ENCODE data around the gene RPL27.
A peak's percentile ranks its signal among the peaks of the same experiment; 100 is the strongest.

RPL27 gene

DNA sequence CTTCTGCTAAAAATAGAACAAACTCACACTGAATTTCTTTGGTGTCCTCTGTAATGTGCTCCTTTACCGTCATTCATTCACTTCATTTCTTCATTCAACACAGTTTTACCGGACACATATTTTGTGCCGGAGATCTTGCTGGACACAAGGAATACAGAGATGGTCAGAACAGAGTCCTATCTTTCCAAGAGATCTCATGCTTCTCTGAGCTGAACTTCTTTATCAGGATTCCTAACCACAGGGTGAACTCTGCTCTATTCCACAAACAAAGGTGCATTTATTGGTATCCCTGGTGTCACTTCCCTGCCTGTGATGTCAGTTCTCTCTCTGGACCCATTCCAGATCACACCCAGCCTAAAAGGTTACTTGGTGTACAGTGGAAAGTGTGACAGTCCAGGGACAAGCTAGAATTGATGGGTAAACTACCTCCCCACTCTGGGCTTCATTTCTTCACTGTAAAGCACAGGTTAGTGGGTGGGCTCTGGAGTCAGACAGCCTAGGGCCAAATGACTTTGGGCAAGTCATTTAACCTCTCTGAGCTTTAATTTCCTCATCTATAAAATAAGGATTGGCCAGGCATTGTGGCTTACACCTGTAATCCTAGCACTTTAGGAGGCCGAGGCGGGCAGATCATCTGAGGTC lies 12.6 kb downstream of the RPL27 start:
- no peaks in the 10 kb centered on the region for H3K27me3 ChIP-seq (ENCODE audit: low read depth)
- H3K9me3 ChIP-seq = no peaks in the 10 kb centered on the region
- H3K4me1 ChIP-seq = peaks cover 6% of the 10 kb centered on the region; the same call in 1 of the 2 replicates
- no peak overlapping the region for H3K4me3 ChIP-seq
- peaks cover 9% of the 10 kb centered on the region for H3K36me3 ChIP-seq (replicated peaks)
- DNase-seq (ENCODE audit: low spot score in 2 of 2) = no peak
- in situ Hi-C loops (cut with MboI; ENCODE audit: low sequenced_read_pairs) = no loop called here

DNA sequence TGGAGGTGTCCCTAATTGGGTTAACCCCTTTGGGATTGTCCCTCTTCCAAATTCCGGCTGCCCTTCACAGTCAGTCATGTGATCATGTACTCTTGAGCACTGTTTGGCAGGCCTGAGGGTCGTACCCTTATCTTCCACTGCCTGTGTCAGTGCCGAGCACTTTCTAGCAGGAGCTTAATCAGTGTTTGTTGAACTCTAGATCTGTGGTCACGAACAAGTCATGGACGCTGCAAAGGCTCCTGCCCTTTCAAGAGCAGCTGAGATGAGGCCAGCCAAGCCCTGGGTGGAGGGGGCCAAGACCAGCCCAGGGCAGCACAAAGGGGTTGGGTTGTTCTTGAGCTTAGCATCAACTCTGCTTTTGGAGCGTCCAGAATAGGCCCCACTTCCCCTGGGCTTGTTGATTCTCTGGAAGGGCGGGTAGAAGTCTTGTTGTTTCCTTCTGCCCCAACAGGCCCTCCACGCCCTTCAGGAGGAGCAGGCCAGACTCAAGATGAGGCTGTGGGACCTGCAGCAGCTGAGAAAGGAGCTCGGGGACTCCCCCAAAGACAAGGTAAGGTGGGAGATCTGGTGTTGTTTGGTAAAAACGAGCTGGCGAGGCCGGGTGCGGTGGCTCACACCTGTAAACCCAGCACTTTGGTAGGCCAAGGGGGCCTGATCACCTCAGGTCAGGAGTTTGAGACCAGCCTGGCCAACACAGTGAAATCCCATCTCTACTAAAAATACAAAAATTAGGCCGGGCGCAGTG lies 13.7 kb downstream of the RPL27 start:
- Histone ChIP-seq H3K9me3 (no peaks in the 10 kb centered on the region), H3K36me3 (replicated peaks) (peaks cover 13% of the 10 kb centered on the region), H3K4me3 (no peak overlapping the region), H3K4me1 (peaks cover 1% of the 10 kb centered on the region; the same call in 1 of the 2 replicates), H3K27me3 (ENCODE audit: low read depth) (no peaks in the 10 kb centered on the region)
- in situ Hi-C loops (cut with MboI; ENCODE audit: low sequenced_read_pairs) = no loop called here
- DNase-seq (ENCODE audit: low spot score in 2 of 2) = no peak

DNA sequence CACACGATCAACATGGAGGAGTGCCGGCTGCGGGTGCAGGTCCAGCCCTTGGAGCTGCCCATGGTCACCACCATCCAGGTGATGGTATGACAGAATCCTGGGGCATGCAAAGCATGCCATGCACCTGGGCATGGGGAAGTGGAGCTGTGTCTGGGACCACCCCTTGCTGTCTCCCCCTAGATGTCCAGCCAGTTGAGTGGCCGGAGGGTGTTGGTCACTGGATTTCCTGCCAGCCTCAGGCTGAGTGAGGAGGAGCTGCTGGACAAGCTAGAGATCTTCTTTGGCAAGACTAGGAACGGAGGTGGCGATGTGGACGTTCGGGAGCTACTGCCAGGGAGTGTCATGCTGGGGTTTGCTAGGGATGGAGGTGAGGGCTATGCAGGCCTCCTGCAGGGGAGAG lies 15.1 kb downstream of the RPL27 start:
- no peaks in the 10 kb centered on the region; the same call in 1 of the 2 replicates for H3K4me1 ChIP-seq
- no peak for DNase-seq (ENCODE audit: low spot score in 2 of 2)
- H3K27me3 ChIP-seq (ENCODE audit: low read depth) = no peaks in the 10 kb centered on the region
- peaks cover 21% of the 10 kb centered on the region for H3K36me3 ChIP-seq (replicated peaks)
- H3K9me3 ChIP-seq = no peaks in the 10 kb centered on the region
- H3K4me3 ChIP-seq = no peak overlapping the region
- in situ Hi-C loops (cut with MboI; ENCODE audit: low sequenced_read_pairs) = no loop called here

GRCh38 chr17:43014020-43014648 lies 15.9 kb downstream of the RPL27 start:
- H3K4me3 ChIP-seq = no peak overlapping the region
- no peaks in the 10 kb centered on the region for H3K9me3 ChIP-seq
- DNase-seq (ENCODE audit: low spot score in 2 of 2) = no peak
- peaks cover 23% of the 10 kb centered on the region for H3K36me3 ChIP-seq (replicated peaks)
- in situ Hi-C loops (cut with MboI; ENCODE audit: low sequenced_read_pairs) = no loop called here
- no peaks in the 10 kb centered on the region; the same call in 1 of the 2 replicates for H3K4me1 ChIP-seq
- no peaks in the 10 kb centered on the region for H3K27me3 ChIP-seq (ENCODE audit: low read depth)

DNA sequence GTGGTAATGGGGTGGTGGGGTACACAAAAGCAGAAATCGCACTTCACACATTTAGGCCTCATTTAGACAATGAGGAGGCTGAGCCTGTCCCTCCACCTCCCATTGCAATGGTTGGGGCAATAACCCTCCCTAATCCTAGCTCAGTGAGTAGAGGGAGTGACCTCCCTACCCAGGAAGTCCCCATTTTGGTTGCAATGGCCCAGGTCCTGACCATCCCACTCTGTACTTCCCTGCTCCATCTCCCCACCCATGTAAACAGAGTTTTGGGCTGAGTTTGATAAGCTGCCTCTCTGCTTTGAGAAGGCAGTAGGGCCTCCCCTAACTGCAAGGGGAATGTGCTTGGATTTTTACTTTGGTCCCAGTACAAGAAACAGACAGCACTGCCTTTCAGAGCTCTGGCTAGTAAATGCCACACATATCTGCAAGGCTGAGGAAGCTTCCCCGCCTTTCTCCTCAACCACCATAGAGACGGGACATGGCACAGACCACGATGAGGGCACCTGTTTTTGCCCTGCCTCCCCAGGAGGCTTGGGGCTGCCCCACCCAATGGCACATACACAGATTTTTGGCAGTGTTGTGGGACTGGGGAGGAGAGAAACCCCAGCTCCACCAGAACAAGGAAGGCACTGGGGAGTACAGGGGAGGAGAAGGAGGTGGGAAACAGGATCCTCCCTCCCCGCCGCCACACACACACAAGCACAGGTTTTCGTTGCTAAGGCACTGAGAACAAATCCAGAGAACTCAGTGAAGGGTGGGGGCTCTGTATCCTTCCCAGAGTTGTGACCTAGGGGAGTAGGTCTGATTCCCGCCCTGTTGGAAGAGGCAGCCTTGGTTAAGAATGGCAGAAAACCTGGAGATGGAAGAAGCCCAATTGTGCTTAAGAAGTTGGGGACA lies 16.7 kb downstream of the RPL27 start:
- in situ Hi-C loops (cut with MboI; ENCODE audit: low sequenced_read_pairs) = no loop called here
- Histone ChIP-seq H3K4me1 (no peaks in the 10 kb centered on the region; the same call in none of the 2 replicates), H3K36me3 (replicated peaks) (peaks cover 23% of the 10 kb centered on the region), H3K27me3 (ENCODE audit: low read depth) (no peaks in the 10 kb centered on the region), H3K4me3 (no peak overlapping the region), H3K9me3 (no peaks in the 10 kb centered on the region)
- no peak for DNase-seq (ENCODE audit: low spot score in 2 of 2)

- Histone ChIP-seq H3K9me3 (no peaks in the 10 kb centered on the region), H3K4me3 (no peak overlapping the region), H3K36me3 (replicated peaks) (peaks cover 23% of the 10 kb centered on the region), H3K27me3 (ENCODE audit: low read depth) (no peaks in the 10 kb centered on the region), H3K4me1 (no peaks in the 10 kb centered on the region; the same call in none of the 2 replicates)
- DNase-seq (ENCODE audit: low spot score in 2 of 2) = no peak
- in situ Hi-C loops (cut with MboI; ENCODE audit: low sequenced_read_pairs) = no loop called here
Measured at GRCh38 chr17:43015579-43015978, 17.4 kb downstream of the RPL27 start.

- peaks cover 2% of the 10 kb centered on the region for H3K4me1 ChIP-seq
- in situ Hi-C loops (cut with MboI; ENCODE audit: low sequenced_read_pairs) = no loop called here
- H3K9me3 ChIP-seq = no peaks in the 10 kb centered on the region
- H3K4me3 ChIP-seq = no peak overlapping the region
- H3K27me3 ChIP-seq (ENCODE audit: low read depth) = no peaks in the 10 kb centered on the region
- no peak for DNase-seq (ENCODE audit: low spot score in 2 of 2)
- H3K36me3 ChIP-seq (replicated peaks) = peaks cover 23% of the 10 kb centered on the region
Measured at GRCh38 chr17:43016216-43016615, 18.0 kb downstream of the RPL27 start.

DNA sequence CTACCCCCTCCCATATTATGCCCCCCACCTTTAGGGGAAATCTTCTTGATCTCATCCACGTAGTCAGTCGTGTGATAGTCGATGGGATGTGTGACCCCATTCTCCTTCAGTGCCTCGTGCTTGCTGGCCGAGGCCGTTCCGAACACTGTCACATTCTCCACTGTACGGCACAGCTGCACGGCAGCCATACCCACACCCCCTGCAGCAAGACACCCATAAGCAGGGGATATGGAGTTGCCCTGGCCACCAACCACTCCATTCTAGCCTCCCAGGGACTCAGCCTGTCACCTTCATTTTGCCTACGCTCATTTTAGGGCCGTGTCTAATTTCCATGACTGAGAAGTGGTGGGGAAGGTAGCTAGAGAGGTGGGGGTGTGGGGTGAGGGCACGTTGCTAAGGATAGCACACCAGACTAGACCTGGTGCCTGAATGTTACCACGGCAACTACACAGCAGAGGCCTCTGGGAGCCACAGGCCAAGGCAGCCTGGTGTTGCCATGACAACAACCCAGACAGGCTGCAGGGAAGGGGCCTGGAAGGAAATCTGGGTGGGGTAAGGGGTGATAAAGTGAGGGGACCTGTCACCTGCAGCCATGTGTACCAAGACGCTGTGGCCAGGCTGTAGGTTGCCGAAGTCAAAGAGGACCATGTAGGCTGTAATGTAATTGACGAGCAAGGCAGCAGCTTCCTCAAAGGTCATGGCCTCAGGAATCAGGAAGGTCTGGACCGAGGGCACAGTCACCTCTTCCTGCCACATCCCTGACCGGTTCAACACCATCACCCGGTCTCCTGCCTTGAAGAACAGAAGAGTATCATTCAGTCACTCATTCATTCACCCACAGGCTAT lies 20.0 kb downstream of the RPL27 start:
- Histone ChIP-seq H3K9me3 (no peaks in the 10 kb centered on the region), H3K4me3 (no peak overlapping the region), H3K4me1 (peaks cover 2% of the 10 kb centered on the region), H3K36me3 (replicated peaks) (peaks cover 23% of the 10 kb centered on the region), H3K27me3 (ENCODE audit: low read depth) (no peaks in the 10 kb centered on the region)
- peak; percentile 31 to 66 for DNase-seq (ENCODE audit: low spot score in 2 of 2)
- in situ Hi-C loops (cut with MboI; ENCODE audit: low sequenced_read_pairs) = no loop called here

DNA sequence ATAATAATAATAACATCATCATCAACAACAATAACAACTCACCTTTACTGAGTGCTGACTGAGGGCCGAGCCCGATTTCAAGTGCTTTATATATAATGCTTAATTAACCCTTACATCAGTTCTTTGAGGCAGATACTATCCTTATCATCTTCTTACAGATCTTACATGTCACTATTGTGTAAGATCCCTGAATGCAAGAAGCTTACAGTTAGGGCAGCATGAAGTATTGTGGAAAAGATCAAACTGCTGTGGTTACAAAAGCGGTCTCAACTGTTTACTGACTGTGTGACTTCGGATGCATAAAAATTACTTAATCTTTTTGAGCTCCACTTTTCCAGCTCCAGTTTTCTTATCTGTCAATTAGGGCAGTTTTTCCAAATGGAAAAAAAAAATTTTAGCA lies 20.7 kb downstream of the RPL27 start:
- no peaks in the 10 kb centered on the region for H3K27me3 ChIP-seq (ENCODE audit: low read depth)
- in situ Hi-C loops (cut with MboI; ENCODE audit: low sequenced_read_pairs) = no loop called here
- peaks cover 2% of the 10 kb centered on the region for H3K4me1 ChIP-seq
- no peak for DNase-seq (ENCODE audit: low spot score in 2 of 2)
- H3K36me3 ChIP-seq (replicated peaks) = peaks cover 23% of the 10 kb centered on the region
- H3K4me3 ChIP-seq = no peak overlapping the region
- H3K9me3 ChIP-seq = no peaks in the 10 kb centered on the region

GRCh38 chr17:43019418-43019817 lies 21.2 kb downstream of the RPL27 start:
- no peak for DNase-seq (ENCODE audit: low spot score in 2 of 2)
- in situ Hi-C loops (cut with MboI; ENCODE audit: low sequenced_read_pairs) = no loop called here
- H3K27me3 ChIP-seq (ENCODE audit: low read depth) = no peaks in the 10 kb centered on the region
- H3K9me3 ChIP-seq = no peaks in the 10 kb centered on the region
- H3K4me3 ChIP-seq = no peak overlapping the region
- H3K4me1 ChIP-seq = peaks cover 2% of the 10 kb centered on the region
- peaks cover 23% of the 10 kb centered on the region for H3K36me3 ChIP-seq (replicated peaks)

DNA sequence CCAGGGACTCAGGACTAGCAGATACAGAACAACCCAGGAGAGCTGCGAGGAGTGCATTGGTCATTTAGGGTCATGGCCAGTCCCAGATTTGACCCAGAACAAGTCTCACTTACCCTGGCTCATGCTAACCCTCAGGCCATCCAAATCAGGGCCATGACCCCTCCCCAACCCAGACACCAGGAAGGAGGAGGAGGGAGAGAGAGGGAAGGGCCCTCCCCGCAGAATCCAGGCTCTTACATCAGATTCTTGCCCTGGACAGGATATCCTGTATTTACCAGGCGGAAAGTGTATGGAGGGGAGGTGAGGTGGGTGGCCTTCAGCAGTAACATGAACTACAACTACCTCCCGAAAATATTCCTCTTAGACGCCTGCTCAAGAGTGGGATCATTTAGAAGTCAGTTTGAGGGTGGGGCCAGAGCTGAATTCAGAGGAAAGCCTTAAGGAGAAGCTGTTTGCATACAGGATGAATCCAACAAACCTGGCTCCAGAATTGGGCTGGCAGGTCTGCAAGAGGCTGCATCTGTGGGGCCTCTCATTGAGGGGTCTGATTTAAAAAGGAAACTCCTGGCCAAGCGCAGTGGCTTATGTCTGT lies 21.9 kb downstream of the RPL27 start:
- H3K4me3 ChIP-seq = no peak overlapping the region
- no peaks in the 10 kb centered on the region for H3K9me3 ChIP-seq
- in situ Hi-C loops (cut with MboI; ENCODE audit: low sequenced_read_pairs) = no loop called here
- H3K4me1 ChIP-seq = peaks cover 2% of the 10 kb centered on the region
- H3K27me3 ChIP-seq (ENCODE audit: low read depth) = no peaks in the 10 kb centered on the region
- H3K36me3 ChIP-seq (replicated peaks) = peaks cover 22% of the 10 kb centered on the region
- DNase-seq (ENCODE audit: low spot score in 2 of 2) = no peak

DNA sequence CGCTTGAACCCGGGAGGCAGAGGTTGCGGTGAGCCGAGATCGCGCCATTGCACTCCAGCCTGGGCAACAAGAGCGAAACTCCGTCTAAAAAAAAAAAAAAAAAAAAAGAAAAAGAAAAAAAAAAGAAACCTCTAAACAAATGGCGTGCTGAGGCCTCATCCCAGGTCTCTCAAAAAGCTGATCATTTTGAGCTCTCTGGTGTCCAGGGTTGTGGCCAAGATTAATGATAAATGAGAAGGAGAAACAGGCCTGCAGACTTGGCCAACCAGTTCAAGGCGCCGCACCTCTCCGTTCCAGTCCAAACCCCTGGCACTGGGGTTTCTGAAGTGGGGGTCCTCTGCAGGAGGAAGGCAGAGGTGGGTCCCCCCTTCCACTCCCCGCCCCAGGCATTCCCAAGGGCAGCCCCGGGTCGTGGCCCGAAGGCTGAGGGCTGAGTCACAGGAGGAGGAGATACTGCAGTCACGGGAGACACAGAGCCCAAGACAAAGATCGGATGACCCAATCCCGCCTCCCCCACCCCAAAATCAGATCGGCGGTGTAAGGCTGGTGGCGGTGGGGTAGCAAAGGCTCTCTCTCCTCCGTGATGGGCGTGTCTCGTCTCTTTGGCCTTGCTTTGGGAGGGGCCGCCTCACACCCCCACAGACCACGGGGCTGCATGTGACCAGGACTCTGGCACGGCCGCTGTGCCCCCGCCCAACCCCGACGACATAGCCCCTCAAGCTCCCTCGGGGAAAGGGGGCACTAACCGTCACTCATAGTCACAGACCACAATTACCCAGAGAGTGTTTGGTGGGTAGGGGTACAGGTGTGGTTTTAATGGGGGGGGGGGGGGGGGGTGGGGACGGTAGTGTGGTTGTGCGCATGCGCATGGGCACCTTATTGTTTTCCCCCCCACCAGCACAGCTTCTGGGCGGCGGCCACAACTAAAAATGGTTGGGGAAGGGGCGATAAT lies 22.8 kb downstream of the RPL27 start:
- DNase-seq (ENCODE audit: low spot score in 2 of 2) = peak; percentile 25 to 76
- Histone ChIP-seq H3K36me3 (replicated peaks) (peaks cover 16% of the 10 kb centered on the region), H3K4me3 (peak overlapping the region; percentile 88), H3K9me3 (no peaks in the 10 kb centered on the region), H3K27me3 (ENCODE audit: low read depth) (no peaks in the 10 kb centered on the region), H3K4me1 (peaks cover 2% of the 10 kb centered on the region)
- in situ Hi-C loops (cut with MboI; ENCODE audit: low sequenced_read_pairs) = no loop called here

Measured in HAP-1 (cell line).